Activated T-helper 17 cell treated with anti-CD3 and anti-CD28 coated beads, Interleukin-2, amount 50 U/mL, for 72 hours (primary cell): ENCODE data around the gene CFTR. TPM values are rescaled to one million over a fixed set of nuclear protein-coding genes. Genes with fewer than 3 reads are reported as not detected.
"Not testable (repeated sequence)": the region's sequence is repeated elsewhere in the genome, so short reads cannot be mapped to it uniquely, and the experiment has no call there.

Experiments used
- ATAC-seq: fragments of 150-1000 bp; cut with Tn5 transposase; replicated peaks from 2 replicates; pipeline ENCODE4 v1.10.0; 2021; ENCODE audit warnings: mild to moderate bottlenecking, moderate library complexity
- H3K27ac Mint-ChIP-seq: one replicate; pipeline ENCODE4 v1.8.0; 2022; ENCODE audit warnings: mixed read lengths
- H3K27me3 Mint-ChIP-seq: one replicate; pipeline ENCODE4 v1.8.0; 2022; ENCODE audit warnings: mixed read lengths
- H3K36me3 Mint-ChIP-seq: one replicate; pipeline ENCODE4 v1.8.0; 2022; ENCODE audit warnings: low read depth, mild to moderate bottlenecking, mixed read lengths
- H3K4me1 Mint-ChIP-seq: one replicate; pipeline ENCODE4 v1.8.0; 2022; ENCODE audit warnings: mixed read lengths
- H3K4me3 Mint-ChIP-seq: one replicate; pipeline ENCODE4 v1.8.0; 2022; ENCODE audit warnings: mild to moderate bottlenecking, mixed read lengths
- H3K9me3 Mint-ChIP-seq: one replicate; pipeline ENCODE4 v1.8.0; 2022; ENCODE audit warnings: mixed read lengths
- total RNA-seq, 2 donors: library from RNA; stranded (reverse); gene quantifications; one replicate each; pipeline ENCODE4 v1.2.3, GENCODE V29; 2022

The CFTR gene
- total RNA-seq, 2 donors from 2014 or later, result not detected

- H3K4me3 Mint-ChIP-seq, result no peak overlapping the region
- no peak for ATAC-seq
- H3K9me3 Mint-ChIP-seq, result no peaks in the 10 kb centered on the region
- H3K27ac Mint-ChIP-seq, result no peak overlapping the region
- peaks cover 9% of the 10 kb centered on the region for H3K27me3 Mint-ChIP-seq
- H3K36me3 Mint-ChIP-seq, result no peaks in the 10 kb centered on the region
- no peaks in the 10 kb centered on the region for H3K4me1 Mint-ChIP-seq
These were observed 206.0 kb downstream of the CFTR start for GRCh38 chr7:117685795-117686194.

GRCh38 chr7:117686311-117686935, 206.6 kb downstream of the CFTR start:
- Mint-ChIP-seq H3K27ac (no peak overlapping the region), H3K27me3 (peaks cover 9% of the 10 kb centered on the region), H3K9me3 (no peaks in the 10 kb centered on the region), H3K36me3 (no peaks in the 10 kb centered on the region), H3K4me3 (no peak overlapping the region), H3K4me1 (no peaks in the 10 kb centered on the region)
- ATAC-seq, result no peak

- Mint-ChIP-seq H3K4me1 (no peaks in the 10 kb centered on the region), H3K36me3 (no peaks in the 10 kb centered on the region), H3K9me3 (no peaks in the 10 kb centered on the region), H3K27ac (no peak overlapping the region), H3K4me3 (no peak overlapping the region), H3K27me3 (peaks cover 9% of the 10 kb centered on the region)
- no peak for ATAC-seq
These were observed 208.3 kb downstream of the CFTR start for GRCh38 chr7:117688126-117688525.

- H3K27me3 Mint-ChIP-seq, result peaks cover 9% of the 10 kb centered on the region
- H3K4me1 Mint-ChIP-seq, result no peaks in the 10 kb centered on the region
- no peak overlapping the region for H3K27ac Mint-ChIP-seq
- no peaks in the 10 kb centered on the region for H3K36me3 Mint-ChIP-seq
- no peak overlapping the region for H3K4me3 Mint-ChIP-seq
- no peaks in the 10 kb centered on the region for H3K9me3 Mint-ChIP-seq
- no peak for ATAC-seq
These were observed 209.6 kb downstream of the CFTR start for GRCh38 chr7:117689406-117689805.

GRCh38 chr7:117690147-117690546, 210.3 kb downstream of the CFTR start:
- Mint-ChIP-seq H3K4me3 (no peak overlapping the region), H3K36me3 (no peaks in the 10 kb centered on the region), H3K9me3 (no peaks in the 10 kb centered on the region), H3K27me3 (peaks cover 9% of the 10 kb centered on the region), H3K27ac (no peak overlapping the region), H3K4me1 (no peaks in the 10 kb centered on the region)
- no peak for ATAC-seq

- Mint-ChIP-seq H3K9me3 (no peaks in the 10 kb centered on the region), H3K4me3 (no peak overlapping the region), H3K36me3 (no peaks in the 10 kb centered on the region), H3K27ac (no peak overlapping the region), H3K27me3 (peaks cover 9% of the 10 kb centered on the region), H3K4me1 (no peaks in the 10 kb centered on the region)
- ATAC-seq, result no peak
These were observed 212.5 kb downstream of the CFTR start for GRCh38 chr7:117692338-117692737.

GRCh38 chr7:117698018-117698417, 218.2 kb downstream of the CFTR start:
- H3K36me3 Mint-ChIP-seq, result no peaks in the 10 kb centered on the region
- no peaks in the 10 kb centered on the region for H3K9me3 Mint-ChIP-seq
- no peak for ATAC-seq
- no peaks in the 10 kb centered on the region for H3K4me1 Mint-ChIP-seq
- no peaks in the 10 kb centered on the region for H3K27me3 Mint-ChIP-seq
- H3K4me3 Mint-ChIP-seq, result no peak overlapping the region
- no peak overlapping the region for H3K27ac Mint-ChIP-seq

- Mint-ChIP-seq H3K4me1 (no peaks in the 10 kb centered on the region), H3K36me3 (no peaks in the 10 kb centered on the region), H3K27me3 (no peaks in the 10 kb centered on the region), H3K27ac (no peak overlapping the region), H3K9me3 (no peaks in the 10 kb centered on the region), H3K4me3 (no peak overlapping the region)
- ATAC-seq, result no peak
These were observed 224.2 kb downstream of the CFTR start for GRCh38 chr7:117704063-117704462.

GRCh38 chr7:117705630-117706029, 225.8 kb downstream of the CFTR start:
- H3K9me3 Mint-ChIP-seq, result no peaks in the 10 kb centered on the region
- no peaks in the 10 kb centered on the region for H3K27me3 Mint-ChIP-seq
- H3K4me1 Mint-ChIP-seq, result no peaks in the 10 kb centered on the region
- H3K27ac Mint-ChIP-seq, result no peak overlapping the region
- no peak overlapping the region for H3K4me3 Mint-ChIP-seq
- ATAC-seq, result no peak
- H3K36me3 Mint-ChIP-seq, result no peaks in the 10 kb centered on the region

GRCh38 chr7:117706210-117706609, 226.4 kb downstream of the CFTR start:
- Mint-ChIP-seq H3K9me3 (no peaks in the 10 kb centered on the region), H3K27ac (no peak overlapping the region), H3K4me1 (no peaks in the 10 kb centered on the region), H3K4me3 (no peak overlapping the region), H3K36me3 (no peaks in the 10 kb centered on the region), H3K27me3 (no peaks in the 10 kb centered on the region)
- no peak for ATAC-seq

- Mint-ChIP-seq H3K27me3 (no peaks in the 10 kb centered on the region), H3K36me3 (no peaks in the 10 kb centered on the region), H3K9me3 (no peaks in the 10 kb centered on the region), H3K27ac (no peak overlapping the region), H3K4me3 (no peak overlapping the region), H3K4me1 (no peaks in the 10 kb centered on the region)
- ATAC-seq, result no peak
These were observed 227.3 kb downstream of the CFTR start for GRCh38 chr7:117707080-117707479.

GRCh38 chr7:117708173-117708572, 228.3 kb downstream of the CFTR start:
- H3K27me3 Mint-ChIP-seq, H3K4me3 Mint-ChIP-seq, H3K36me3 Mint-ChIP-seq, H3K4me1 Mint-ChIP-seq, H3K27ac Mint-ChIP-seq, H3K9me3 Mint-ChIP-seq, ATAC-seq: not testable (repeated sequence)

- no peak for ATAC-seq
- H3K9me3 Mint-ChIP-seq, result no peaks in the 10 kb centered on the region
- H3K36me3 Mint-ChIP-seq, result no peaks in the 10 kb centered on the region
- no peak overlapping the region for H3K27ac Mint-ChIP-seq
- H3K4me3 Mint-ChIP-seq, result no peak overlapping the region
- H3K27me3 Mint-ChIP-seq, result peaks cover 4% of the 10 kb centered on the region
- no peaks in the 10 kb centered on the region for H3K4me1 Mint-ChIP-seq
These were observed 231.7 kb downstream of the CFTR start for GRCh38 chr7:117711556-117711955.

GRCh38 chr7:117715784-117716445, 236.1 kb downstream of the CFTR start:
- Mint-ChIP-seq H3K27ac (no peak overlapping the region), H3K4me1 (no peaks in the 10 kb centered on the region), H3K9me3 (no peaks in the 10 kb centered on the region), H3K27me3 (peaks cover 4% of the 10 kb centered on the region), H3K36me3 (no peaks in the 10 kb centered on the region), H3K4me3 (no peak overlapping the region)
- no peak for ATAC-seq

GRCh38 chr7:117716707-117717299, 237.0 kb downstream of the CFTR start:
- Mint-ChIP-seq H3K4me1 (no peaks in the 10 kb centered on the region), H3K27me3 (peaks cover 4% of the 10 kb centered on the region), H3K4me3 (no peak overlapping the region), H3K9me3 (no peaks in the 10 kb centered on the region), H3K27ac (no peak overlapping the region), H3K36me3 (no peaks in the 10 kb centered on the region)
- ATAC-seq, result no peak
